A673 (cell line): ENCODE measurements around the gene EPM2AIP1.

Experiments used
- EZH2 ChIP-seq: fragments of 200-600 bp; sonication (generic); IDR thresholded peaks from 2 replicates; pipeline ENCODE4 v1.6.1; 2017; ENCODE audit warnings: borderline replicate concordance, low read depth, mild to moderate bottlenecking, mixed read lengths, antibody characterized with exemption, low read length; ENCODE audit not compliant: poor library complexity, severe bottlenecking
- TF ChIP-seq, protein P1 (sequence below): fragments of 300-800, 200-600 bp; sonication (generic); conservative IDR thresholded peaks from 2 replicates; pipeline ENCODE4 v1.5.1; 2017; ENCODE audit warnings: low read depth, mild to moderate bottlenecking, antibody characterized with exemption, low read length, moderate library complexity, mixed read lengths

GRCh38 chr3:37040231-37040630, 47.3 kb upstream of the EPM2AIP1 start:
- TF ChIP-seq, protein P1, sequence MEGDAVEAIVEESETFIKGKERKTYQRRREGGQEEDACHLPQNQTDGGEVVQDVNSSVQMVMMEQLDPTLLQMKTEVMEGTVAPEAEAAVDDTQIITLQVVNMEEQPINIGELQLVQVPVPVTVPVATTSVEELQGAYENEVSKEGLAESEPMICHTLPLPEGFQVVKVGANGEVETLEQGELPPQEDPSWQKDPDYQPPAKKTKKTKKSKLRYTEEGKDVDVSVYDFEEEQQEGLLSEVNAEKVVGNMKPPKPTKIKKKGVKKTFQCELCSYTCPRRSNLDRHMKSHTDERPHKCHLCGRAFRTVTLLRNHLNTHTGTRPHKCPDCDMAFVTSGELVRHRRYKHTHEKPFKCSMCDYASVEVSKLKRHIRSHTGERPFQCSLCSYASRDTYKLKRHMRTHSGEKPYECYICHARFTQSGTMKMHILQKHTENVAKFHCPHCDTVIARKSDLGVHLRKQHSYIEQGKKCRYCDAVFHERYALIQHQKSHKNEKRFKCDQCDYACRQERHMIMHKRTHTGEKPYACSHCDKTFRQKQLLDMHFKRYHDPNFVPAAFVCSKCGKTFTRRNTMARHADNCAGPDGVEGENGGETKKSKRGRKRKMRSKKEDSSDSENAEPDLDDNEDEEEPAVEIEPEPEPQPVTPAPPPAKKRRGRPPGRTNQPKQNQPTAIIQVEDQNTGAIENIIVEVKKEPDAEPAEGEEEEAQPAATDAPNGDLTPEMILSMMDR = no peak
- TF ChIP-seq EZH2 = no peak
